GM23248 (cell line): ENCODE data around the gene PSMB5.

Source experiments
- EZH2 ChIP-seq: fragments of 200-600 bp; sonication (generic); IDR thresholded peaks from 2 replicates; pipeline ENCODE4 v1.6.1; 2018; ENCODE audit warnings: antibody characterized with exemption, mild to moderate bottlenecking; ENCODE audit not compliant: insufficient read depth, poor library complexity, severe bottlenecking
- EZH2phosphoT487 ChIP-seq: fragments of 200-600 bp; sonication (generic); IDR thresholded peaks from 2 replicates; pipeline ENCODE4 v1.6.1; 2018; ENCODE audit warnings: antibody characterized with exemption, moderate library complexity, mild to moderate bottlenecking, low read depth; ENCODE audit not compliant: insufficient read depth

DNA sequence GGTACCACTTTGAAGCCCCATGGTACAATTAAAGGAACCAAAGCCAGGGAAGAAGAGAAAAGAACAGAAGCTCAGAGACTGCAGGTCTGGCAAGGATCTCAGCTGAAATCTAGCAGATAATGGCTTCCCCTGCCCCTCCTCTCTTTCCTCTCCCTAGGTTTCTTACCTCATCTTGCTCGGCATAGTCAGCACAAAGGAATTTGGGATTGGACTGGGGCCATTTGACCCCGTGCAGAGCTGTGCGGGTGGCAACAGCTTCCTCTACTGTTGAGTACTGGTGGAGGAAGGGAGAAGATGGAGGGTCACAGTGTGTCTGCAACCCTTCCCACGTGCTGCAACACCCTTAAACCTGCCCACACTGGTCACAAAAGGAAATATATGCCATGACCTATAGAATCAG lies 27.3 kb upstream of the PSMB5 start:
- TF ChIP-seq EZH2 (no peak), EZH2phosphoT487 (no peak)
